HL-60 (cell line): Measurements from ENCODE around the gene ZNF79.

Experiments used
- TF ChIP-seq, protein P1 (sequence below): IDR thresholded peaks from one replicate; pipeline ENCODE4 v1.5.1; 2011; ENCODE audit warnings: low read length, control low read depth, inconsistent platforms; ENCODE audit not compliant: insufficient read depth
- TF ChIP-seq, protein P2 (sequence below): IDR thresholded peaks from 2 replicates; pipeline ENCODE4 v1.6.1; 2012; ENCODE audit warnings: low read depth; ENCODE audit not compliant: insufficient replicate concordance

DNA sequence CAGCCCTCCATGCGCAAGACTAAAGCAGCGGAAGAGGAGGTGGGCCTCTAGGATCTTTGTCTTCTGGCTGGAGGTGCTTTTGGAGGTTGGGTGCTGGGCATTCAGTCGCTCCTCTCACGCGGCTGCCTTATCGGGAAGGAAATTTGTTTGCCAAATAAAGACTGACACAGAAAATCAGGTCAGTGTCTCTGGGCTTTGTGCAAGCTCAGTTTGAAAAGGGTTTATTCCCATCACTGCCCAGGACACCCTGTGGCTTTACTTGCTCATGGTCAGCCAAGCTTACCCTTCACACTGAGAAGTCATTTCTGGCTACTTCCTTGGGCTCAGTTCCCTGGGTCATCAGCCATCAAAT lies 16.7 kb upstream of the ZNF79 start:
- TF ChIP-seq, protein P1, sequence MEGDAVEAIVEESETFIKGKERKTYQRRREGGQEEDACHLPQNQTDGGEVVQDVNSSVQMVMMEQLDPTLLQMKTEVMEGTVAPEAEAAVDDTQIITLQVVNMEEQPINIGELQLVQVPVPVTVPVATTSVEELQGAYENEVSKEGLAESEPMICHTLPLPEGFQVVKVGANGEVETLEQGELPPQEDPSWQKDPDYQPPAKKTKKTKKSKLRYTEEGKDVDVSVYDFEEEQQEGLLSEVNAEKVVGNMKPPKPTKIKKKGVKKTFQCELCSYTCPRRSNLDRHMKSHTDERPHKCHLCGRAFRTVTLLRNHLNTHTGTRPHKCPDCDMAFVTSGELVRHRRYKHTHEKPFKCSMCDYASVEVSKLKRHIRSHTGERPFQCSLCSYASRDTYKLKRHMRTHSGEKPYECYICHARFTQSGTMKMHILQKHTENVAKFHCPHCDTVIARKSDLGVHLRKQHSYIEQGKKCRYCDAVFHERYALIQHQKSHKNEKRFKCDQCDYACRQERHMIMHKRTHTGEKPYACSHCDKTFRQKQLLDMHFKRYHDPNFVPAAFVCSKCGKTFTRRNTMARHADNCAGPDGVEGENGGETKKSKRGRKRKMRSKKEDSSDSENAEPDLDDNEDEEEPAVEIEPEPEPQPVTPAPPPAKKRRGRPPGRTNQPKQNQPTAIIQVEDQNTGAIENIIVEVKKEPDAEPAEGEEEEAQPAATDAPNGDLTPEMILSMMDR: no peak
- TF ChIP-seq, protein P2, sequence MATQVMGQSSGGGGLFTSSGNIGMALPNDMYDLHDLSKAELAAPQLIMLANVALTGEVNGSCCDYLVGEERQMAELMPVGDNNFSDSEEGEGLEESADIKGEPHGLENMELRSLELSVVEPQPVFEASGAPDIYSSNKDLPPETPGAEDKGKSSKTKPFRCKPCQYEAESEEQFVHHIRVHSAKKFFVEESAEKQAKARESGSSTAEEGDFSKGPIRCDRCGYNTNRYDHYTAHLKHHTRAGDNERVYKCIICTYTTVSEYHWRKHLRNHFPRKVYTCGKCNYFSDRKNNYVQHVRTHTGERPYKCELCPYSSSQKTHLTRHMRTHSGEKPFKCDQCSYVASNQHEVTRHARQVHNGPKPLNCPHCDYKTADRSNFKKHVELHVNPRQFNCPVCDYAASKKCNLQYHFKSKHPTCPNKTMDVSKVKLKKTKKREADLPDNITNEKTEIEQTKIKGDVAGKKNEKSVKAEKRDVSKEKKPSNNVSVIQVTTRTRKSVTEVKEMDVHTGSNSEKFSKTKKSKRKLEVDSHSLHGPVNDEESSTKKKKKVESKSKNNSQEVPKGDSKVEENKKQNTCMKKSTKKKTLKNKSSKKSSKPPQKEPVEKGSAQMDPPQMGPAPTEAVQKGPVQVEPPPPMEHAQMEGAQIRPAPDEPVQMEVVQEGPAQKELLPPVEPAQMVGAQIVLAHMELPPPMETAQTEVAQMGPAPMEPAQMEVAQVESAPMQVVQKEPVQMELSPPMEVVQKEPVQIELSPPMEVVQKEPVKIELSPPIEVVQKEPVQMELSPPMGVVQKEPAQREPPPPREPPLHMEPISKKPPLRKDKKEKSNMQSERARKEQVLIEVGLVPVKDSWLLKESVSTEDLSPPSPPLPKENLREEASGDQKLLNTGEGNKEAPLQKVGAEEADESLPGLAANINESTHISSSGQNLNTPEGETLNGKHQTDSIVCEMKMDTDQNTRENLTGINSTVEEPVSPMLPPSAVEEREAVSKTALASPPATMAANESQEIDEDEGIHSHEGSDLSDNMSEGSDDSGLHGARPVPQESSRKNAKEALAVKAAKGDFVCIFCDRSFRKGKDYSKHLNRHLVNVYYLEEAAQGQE: no peak
